SH-SY5Y (cell line): ENCODE data around the gene SCARB1.

Source experiments
- GATA2 ChIP-seq: IDR thresholded peaks from 2 replicates; pipeline ENCODE4 v1.6.1; 2011; ENCODE audit warnings: mild to moderate bottlenecking, low read depth, low read length
- GATA3 ChIP-seq: IDR thresholded peaks from 2 replicates; pipeline ENCODE4 v1.6.1; 2011; ENCODE audit warnings: low read depth, mild to moderate bottlenecking, low read length, moderate library complexity

GRCh38 chr12:124736115-124737039 lies 127.3 kb downstream of the SCARB1 start:
- no peak for TF ChIP-seq GATA3
- no peak for TF ChIP-seq GATA2
